Stimulated activated CD4-positive, alpha-beta T cell treated with anti-CD3 and anti-CD28 coated beads, Interleukin-1b, Interleukin-23, amount 100 ng/mL, for 1 hour (primary cell): ENCODE measurements around the gene HEBP1.

Experiments
- DNase-seq, 2 donors: peaks; one replicate each; pipeline ENCODE4 v3.0.0-alpha.2; 2020; ENCODE audit warnings: low read depth in 2 of 2

HEBP1 gene

DNA sequence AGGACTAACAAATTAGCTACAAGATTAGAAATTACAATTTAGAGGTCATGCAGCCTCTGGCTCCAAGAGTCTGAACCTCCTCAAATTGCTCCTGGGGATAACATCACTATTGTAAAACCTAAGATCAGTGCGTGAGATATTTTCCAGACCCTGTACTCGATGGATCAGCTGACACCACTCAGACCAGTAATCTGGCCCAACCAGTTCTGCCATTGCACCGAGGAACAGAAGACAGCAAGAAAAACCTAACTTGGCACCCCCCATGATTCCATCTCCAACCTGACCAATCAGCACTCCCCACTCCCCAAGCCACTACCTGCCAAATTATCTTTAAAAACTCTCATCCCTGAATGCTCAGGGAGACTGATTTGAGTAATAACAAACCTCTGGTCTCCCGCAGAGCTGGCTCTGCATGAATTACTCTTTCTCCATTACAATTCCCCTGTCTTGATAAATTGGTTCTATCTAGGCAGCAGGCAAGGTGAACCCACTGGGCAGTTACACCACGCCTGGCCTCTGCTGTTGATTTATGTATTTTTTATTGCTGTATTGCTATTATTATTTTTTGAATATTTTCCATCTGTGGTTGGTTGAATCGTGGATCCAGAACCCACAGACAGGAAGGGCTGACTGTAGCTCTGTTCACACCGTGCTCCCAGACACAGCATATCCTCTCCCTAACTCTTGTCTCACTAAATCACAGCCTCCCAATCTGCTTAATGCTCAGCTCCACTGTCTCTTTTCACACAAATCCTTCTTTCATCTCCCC lies 9.2 kb downstream of the HEBP1 start:
- no peak for DNase-seq

DNA sequence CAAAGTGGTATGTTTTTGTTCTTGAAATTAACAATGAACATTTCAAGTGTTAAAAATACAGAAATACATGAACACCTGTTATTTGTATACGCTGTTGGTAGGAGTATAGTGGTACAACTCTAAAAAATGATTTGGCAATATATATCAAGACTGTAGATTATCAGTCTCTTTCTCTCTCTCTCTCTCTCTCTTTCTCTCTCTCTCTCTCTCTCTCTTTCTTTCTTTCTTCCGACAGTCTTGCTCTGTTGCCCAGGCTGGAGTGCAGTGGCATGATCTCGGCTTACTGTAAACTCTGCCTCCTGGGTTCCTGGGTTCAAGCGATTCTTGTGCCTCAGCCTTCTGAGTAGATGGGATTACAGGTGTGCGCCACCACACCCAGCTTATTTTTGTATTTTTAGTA lies 12.6 kb downstream of the HEBP1 start:
- no peak for DNase-seq

DNA sequence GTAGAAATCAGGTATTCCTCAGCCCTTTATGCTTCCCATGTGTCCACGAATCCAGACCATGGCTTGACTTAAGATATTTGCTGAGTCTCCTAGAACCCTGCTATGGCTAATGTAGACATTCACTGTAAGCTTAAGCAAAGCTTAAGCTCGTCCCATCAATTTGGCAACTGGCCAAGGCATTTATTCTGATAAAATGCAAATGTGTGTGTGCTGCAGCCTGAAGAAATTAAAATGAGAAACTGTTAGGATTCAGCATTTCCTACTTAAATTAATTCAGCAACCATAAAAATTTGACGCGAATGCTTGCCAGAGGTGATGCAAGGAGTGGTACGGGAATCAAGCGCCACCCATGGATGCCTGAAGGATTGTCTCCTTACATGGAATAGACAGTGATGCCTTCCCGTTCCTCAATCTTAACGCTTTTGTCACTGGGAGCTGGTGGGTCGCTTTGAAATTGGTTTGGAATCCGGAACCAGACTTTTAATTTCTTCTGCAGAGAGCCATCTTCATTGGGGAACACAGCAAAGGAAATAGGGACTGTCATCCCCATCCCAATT lies 13.2 kb downstream of the HEBP1 start:
- DNase-seq = no peak

DNA sequence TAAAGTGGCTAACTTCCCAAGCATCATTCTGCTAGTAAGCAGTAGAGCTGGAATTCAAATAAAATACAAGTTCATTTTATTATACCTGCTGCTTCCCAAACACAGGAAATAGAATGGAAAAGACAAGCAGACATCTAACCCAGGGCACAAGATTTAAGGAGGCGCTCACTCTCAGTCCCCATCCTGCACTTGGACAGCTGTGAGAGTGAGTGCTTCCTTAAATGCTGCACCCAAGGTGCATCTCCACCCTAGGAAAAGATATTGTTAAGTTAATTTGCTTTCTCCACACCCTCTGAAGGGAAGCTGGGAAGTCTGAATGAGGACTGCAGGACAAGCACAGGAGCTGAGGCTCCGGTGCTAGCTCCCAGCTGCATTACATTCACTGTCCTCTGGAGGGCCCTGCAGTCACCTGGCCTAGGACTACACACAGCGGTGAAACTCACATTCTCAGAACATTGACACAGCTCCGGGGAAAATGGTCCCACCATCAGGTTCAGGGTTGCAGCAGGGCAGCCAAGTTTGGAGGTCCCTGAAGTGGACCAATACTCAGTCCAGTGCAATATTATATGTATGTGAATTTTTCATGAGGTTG lies 14.2 kb downstream of the HEBP1 start:
- no peak for DNase-seq

DNA sequence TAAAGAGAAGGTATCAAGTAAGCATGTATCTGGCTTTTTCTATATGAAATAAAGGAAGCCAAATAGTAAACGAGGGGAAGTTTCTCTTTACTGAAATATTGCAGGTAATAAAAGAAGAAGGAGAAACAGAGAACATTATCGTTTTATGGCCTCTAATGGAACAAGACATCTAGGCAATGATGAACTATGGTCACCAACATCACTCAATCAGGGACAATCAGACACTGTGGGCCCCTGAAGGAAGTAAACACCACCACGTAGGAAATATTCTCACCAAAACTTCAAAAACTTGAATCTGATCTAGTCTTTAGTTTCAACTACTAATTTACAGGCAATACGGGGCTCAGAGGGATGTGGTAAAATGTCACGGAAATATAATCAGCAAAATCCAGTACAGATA lies 15.9 kb downstream of the HEBP1 start:
- no peak for DNase-seq

DNA sequence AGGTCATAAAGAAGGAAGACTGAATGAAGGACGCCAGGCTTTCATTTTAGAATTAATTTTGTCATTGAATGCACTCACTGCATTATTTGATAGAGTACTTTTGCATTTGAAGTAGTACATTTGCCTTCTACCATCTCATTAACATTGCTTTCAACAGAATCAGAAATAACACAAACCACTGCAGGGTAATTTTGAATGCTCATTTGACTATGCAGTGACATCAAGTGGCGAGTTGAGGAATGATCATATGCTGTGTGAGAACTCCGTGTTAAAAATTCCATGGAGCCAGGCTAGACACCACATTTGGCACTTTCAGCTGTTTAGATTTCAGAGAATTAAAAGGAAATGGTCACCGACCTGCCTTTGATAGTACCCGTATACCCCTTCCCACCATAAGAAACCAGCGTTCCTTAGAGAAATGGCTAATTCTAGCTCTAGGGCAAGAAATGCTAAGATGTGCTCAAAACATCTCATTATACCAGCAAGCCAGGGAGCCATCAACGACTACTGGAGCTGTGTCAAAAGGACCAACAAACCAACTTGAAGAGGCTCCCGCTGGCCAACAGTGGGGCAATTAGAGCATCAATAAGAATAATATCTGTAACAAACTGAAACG lies 16.5 kb downstream of the HEBP1 start:
- DNase-seq = no peak

DNA sequence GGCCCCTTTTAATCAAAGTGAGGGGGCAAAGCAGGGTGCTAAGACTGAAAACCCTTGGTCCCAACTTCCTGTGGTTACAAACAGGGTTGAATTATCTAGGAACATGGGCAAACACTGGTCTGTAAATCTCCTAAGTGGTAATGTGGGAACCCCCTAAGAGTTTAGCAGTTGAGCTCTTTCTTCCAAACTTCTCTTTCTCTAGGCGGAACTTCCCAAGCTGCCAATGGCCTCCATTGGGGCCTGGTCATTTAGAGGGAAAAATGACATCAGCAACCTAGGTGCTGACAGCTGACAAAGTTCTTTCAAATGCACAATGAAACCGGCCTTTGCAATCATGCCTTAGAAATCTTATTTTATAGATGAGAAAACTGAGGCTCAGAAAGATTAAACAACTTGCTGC lies 17.7 kb downstream of the HEBP1 start:
- DNase-seq = no peak

DNA sequence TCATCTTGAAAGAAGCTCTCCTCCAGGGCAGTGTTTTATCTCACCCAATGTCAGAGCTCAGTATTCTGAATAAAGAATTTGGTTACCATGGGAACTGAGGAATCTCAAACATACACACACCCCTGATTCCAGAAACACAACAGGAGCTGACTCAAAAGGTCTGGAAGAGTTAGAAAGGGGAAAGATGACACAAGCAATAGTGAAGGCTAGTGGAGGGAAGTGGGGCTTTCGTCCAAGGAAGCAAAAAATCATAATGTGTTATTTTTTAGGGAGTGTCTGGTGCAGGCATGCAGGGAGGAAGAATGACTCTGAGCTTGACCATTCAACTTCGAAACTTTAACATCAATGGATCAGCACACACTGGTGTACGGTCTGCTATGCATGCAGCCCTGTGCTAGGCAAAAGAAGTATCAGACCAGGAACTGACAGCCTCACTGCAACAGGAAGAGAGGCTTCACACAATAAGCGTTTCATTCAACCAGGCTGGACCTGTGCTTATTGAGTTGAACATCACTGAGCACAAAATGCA lies 20.3 kb downstream of the HEBP1 start:
- DNase-seq = no peak

DNA sequence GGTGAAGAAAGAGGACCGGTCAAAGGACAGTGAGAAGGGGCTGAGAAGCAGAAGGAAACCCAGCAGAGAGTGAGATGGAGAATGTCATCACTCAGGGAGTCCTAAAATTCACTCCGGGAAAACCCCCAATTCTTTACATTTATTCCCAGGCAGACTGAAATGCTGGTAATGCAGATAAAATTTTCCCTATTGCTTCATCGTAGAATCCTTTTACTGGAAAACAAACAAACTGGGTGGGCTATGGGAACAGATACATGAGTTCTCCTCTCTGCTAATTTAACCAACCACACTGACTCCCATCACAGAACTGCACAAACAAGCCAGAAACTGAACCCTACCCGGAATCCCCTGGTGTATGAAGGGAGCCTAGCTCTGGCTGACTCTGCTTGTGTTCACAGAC lies 20.9 kb downstream of the HEBP1 start:
- no peak for DNase-seq

DNA sequence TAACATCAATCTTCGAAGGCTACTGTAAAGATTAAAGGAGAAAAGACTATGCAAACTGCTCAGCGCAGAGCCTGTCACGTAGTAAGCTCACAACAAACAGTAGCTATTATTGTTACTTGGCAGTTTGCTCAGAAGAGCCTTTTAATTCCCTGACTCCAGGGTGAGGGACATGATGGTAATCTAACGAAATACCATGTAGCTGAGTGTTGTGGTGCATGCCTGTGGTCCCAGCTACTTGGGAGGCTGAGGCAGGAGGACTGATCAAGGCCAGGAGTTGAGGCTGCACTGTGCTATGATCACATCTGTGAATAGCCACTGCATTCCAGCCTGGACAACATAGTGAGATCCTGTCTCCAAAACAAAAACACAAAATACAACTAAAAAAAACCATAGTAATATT lies 22.8 kb downstream of the HEBP1 start:
- no peak for DNase-seq

DNA sequence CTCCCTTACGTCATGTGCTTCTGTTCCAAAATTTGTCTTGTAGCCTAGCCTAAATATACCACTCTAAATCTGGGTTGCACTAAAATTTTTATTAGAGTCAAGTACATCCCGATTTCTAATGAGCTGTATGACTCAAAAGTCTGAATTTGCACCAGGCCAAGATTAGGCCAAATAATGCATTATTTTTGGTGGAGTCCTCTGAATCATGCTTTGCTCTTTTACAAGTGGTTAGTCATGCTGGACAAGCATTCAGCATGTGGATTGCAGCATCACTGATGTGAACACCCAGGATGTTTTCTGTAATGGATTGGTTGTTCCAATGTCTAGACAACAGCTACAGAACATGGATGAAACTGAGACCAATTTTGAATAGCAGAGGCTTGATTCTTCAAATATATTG lies 23.7 kb downstream of the HEBP1 start:
- DNase-seq = no peak

DNA sequence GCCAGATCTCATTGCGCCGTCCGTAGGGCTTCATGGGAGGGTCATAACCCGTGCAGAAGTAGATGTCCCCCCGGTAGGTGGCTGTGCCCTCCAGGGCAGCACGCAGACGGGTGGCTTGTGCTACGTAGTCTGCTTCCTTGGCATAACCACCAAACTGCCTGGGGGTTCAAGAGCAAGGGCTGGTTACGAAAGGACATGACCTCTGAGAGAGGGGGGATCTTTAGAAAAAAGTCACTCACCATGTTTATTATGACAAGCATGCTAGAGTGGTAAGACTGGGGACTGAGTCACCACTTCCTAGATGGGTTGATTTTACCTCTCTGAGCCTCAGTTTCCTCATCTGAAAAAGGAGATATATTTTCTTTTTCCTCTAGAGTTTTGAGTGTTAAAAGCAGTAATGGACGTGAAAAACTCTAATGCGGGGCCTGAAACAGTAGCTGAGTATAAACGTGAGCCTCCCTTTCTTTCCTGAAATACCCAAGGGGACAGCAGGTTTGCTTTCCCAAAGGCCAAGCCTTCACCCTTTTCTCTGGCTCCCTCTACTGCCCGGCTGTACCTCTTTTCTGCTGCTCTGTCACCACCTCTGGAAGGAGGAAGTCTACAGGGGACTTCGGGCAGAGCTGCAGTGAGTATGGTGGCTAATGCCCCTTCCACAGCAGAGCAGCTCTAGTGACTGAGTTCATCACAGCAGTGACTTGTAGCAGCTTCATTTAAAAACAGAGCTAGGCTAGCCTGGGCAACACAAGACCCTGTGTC lies 24.6 kb downstream of the HEBP1 start:
- no peak for DNase-seq

DNA sequence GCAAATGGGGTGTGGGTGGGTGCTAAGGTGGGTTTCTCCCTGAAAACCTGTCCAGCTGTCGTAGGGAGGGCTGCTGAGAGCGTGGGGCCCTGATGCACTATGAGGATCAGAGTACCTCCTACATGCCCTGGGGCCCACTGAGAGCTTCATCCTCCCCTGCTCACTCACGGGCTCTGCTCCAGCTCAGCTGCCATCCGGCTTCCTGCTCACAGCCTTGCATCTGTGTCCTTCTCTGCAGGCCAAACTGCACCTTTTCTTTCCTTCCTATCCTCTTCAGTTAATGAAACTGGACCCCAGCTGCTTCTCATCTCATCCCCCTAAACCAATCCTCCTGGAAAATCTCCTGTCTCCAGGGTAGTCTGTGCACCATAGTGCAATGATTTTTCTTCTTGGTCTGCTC lies 25.9 kb downstream of the HEBP1 start:
- DNase-seq = no peak

DNA sequence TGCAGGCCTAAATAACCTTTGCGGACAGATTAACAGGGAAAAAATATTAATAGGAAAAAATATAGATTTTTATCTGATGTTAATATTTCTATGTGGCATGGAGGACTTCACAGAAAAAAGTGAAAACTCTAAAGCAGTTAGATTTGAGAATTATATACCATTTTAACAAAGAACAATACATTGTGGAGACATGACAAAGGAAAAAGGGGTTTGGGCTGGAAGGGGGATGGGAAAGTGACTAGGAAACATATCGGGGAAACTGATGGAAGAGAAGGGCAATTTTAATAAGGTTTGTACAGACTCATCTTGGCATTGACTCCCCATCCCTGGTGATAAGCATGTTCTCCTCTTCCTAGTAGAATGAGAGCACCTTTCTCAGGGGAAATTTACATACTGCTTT lies 27.0 kb downstream of the HEBP1 start:
- no peak for DNase-seq

DNA sequence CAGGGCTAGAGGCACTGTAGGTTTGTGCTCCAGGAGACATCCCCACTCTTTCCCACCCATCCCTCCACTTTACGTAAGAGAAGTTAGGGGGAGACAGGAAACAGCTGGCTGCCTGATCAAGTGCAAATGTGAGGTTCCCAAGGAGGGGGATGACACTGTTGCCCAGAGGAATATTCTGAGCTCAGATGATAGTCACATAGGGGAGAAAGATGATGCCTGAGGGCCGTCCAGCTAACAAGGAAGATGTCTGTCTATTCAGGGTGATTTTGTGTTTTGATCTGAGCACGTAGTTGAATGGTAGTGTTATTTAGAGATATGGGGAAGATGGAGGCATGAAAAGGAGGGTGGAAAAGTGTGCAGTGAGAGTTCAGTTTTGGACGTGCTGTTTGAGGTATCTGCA lies 34.2 kb downstream of the HEBP1 start:
- DNase-seq = no peak

DNA sequence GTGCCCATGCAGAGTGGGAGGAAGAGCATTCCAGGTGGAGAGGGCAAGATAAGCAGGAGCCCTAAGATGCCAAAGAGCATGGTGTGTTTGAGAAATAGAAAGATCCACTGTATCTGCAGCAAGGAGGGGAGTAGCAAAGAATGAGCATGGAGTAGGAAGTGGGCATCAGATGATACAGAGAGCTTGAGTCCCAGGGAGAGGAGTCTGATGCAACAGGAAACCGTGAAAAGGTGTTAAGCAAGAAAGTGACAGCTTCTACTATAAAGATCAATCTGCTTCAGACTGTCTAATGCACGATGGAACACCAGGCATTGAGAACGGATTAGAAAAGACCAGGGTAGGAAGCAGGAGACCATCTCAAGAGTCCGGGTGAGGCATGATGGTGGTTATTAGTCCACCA lies 35.8 kb downstream of the HEBP1 start:
- DNase-seq = no peak

DNA sequence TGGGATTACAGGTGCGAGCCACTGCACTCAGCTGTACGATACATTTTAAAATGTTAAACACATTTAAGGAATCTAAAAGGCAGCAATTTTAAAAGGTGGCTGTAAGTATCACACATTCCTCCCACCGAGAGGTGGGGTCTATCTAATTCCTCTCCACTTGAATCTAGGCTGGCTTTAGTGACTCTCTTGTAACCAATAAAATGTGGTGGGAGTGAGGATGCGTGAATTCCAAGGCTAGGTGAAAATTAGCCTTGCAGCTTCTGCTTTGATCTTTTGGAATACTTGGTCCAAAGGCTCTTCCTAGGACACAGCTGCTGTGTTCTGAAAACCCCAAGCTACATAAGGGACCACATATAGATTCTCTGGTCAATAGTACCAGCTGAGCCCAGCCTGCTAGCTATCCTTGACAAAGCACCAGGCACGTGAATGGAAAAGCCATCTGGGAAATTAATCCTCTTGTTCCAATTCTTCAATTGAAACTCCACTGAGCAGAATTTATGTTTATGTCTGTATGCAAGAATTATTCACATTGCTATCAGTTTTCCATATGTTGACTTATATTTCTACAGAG lies 39.3 kb downstream of the HEBP1 start:
- DNase-seq = no peak

DNA sequence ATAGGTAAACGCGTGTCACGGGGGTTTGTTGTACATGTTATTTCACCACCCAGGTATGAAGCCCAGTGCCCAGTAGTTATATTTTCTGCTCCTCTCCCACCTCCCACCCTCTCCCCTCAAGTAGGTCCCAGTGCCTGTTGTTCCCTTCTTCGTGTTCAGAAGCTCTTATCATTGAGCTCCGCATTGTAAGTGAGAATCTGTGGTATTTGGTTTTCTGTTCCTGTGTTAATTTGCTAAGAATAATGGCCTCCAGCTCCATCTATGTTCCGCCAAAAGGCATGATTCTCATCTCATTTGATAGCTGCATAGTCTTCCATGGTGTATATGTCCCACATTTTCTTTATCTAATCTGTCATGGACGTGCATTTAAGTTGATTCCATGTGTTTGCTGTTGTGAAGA lies 41.2 kb downstream of the HEBP1 start:
- DNase-seq = no peak

DNA sequence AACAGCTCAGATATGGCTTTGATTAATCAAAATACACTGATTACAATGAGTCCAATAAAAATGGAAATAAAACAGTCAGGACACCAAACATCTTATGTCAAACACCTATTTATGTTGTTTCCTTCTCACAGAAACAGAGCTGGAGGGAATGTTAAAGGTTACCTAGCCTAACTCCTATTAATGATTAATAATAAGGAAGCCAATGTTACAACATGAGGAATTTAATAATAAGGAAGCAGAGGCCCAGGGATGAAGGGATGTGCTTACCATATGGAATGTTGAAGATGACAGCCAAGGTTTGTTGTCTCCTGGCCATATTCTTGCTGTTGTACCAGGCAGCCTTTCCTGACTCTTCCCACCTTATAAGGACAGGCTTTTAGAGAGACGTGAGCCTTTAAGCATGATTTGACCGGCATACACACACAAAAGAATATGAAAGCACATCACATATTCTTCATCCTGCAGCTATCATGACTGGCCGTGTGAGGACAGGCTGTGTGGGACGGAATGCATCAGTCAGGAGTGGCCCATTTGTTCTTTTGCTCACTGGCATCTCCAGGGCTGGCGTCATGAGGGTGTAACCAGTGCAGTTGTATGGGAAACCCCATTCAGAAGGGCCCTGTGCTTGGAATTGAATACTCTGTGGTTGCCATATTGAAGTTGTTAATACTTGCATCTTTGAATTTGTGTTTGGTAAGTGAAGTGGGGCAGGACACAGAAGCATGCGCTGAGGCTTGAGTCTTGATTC lies 45.0 kb downstream of the HEBP1 start:
- DNase-seq = no peak

DNA sequence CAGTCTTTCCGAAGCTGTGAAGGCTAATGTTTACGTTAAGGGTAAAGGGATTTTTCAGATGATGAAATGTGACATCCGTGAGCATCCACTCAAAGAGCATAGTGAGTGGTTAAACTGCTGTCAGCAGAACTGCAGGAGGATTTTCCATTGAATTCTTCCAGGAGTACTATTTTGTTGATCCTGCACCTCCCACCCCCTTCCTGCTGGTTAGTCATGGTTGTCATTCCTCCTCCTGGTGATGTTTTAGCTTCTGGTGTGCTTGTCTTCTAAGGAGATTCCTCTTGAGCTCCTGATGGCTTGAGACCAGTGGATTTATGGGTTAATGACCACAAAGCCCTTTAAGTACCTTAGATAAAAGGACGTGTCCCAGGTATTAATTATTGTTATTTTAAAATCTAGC lies 45.7 kb downstream of the HEBP1 start:
- no peak for DNase-seq

DNA sequence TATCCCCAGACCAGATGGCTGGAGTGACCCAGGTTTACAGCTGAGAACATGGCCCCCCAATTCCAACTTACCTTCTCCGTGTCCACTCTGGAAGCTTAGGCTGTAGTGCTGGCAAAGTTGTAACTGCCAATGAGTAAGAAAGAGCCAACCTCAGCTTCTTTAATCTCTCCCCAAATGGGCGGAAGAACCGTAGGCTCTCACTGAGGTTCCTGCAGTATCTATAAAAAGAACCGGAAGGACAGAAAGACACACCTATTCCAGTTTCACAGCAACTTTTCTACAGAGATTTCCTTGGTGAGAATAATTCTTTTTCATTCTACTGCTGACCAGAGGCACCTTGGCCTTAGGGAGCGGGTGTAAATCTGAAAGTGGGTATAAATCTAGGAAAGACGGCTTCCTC lies 48.0 kb downstream of the HEBP1 start, which contains the start of gene GPRC5D:
GPRC5D (minus strand) TSS at position 135 of the 400 bp plus-strand sequence. CDS start 1,786 bp downstream, outside the sequence.
- no peak for DNase-seq
